ENCODE results near the gene ZKSCAN8.

Gene ZKSCAN8

GRCh38 chr6:28206527-28206926 is 64.8 kb downstream of the ZKSCAN8 start:
- DNase-seq = no peak

GRCh38 chr6:28206928-28207509 is 65.3 kb downstream of the ZKSCAN8 start:
- DNase-seq = no peak

GRCh38 chr6:28207510-28208110 is 65.9 kb downstream of the ZKSCAN8 start:
- DNase-seq = no peak

- no peak for DNase-seq
Observed at GRCh38 chr6:28208111-28208659, 66.5 kb downstream of the ZKSCAN8 start.
